COR-L47 (cell line): Measurements from ENCODE around the gene SULT1C3.

Source experiments
- DNase-seq: peaks from one replicate; lab custom pipeline; 2025; lab: John Stamatoyannopoulos, UW

The SULT1C3 gene

DNA sequence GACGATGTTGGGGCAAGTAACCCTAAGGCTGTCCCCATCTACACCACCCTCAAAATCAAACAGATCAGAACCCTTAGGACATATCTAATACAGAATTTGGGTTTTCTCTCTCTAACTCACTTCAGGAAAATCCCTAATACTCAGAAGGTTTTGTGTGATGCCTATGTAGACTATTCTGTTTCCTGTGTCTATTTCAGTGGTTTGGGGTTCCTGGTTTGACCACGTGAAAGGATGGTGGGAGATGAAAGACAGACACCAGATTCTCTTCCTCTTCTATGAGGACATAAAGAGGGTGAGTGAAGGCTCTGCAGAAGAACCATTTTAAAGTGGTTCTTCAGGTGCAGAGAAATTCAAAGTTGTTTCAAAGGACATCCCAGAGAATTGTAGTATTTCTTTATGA lies 65.2 kb downstream of the SULT1C3 start:
- DNase-seq = no peak

DNA sequence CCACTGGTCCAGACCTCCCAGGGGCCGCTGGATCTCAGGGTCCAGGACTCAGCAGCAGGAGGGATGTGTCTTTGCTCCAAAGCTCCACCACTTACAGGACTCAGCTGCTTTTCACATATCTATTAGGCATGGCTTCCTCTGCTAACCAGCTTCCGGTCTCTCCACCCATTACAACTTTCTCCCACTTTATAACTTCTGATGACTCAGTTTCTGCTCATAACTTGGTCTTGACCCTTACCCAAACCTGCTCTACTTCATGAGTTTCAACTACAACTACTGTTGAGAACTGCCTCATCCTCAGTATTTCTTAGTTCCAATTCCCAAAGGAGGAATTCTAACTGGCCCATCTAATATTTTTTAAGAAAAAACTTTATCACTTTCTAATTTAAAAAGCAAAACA lies 66.1 kb downstream of the SULT1C3 start:
- no peak for DNase-seq

DNA sequence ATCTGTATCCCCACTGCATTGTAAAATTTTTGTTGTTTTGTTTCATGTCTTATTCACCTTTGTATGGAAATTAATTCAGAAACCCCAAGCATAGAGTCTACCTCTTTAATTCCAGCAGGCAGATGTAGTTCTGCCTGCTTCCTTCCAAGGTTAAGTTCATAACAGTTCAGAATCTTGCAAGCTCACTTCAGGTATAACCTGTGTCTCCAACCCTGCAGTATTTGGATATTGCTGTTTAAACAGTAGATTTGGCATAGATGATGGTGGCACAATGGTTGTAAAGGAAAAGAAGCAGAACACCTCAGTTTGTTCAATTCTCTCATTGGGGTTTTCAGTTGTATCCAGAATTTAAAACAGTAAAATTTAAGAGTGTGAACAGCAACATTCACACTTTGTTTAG lies 70.1 kb downstream of the SULT1C3 start:
- no peak for DNase-seq
